Activated CD4-positive, alpha-beta T cell treated with anti-CD3 and anti-CD28 coated beads, Interleukin-2, amount 50 U/mL, for 24 hours (primary cell): ENCODE data around the gene HS3ST4.
A peak's percentile ranks its signal among the peaks of the same experiment; 100 is the strongest.

Source experiments
- DNase-seq, 2 donors: peaks; one replicate each; pipeline ENCODE4 v3.0.0-alpha.2; 2020; ENCODE audit warnings: low read depth in 1 of 2, low spot score in 1 of 2

The HS3ST4 gene

GRCh38 chr16:25823891-25824290 lies 132.1 kb downstream of the HS3ST4 start:
- DNase-seq, result no peak

GRCh38 chr16:25827709-25828108 lies 135.9 kb downstream of the HS3ST4 start:
- DNase-seq, result no peak

- no peak for DNase-seq
Observed at GRCh38 chr16:25828510-25828909, 136.8 kb downstream of the HS3ST4 start.

GRCh38 chr16:25832291-25832690 lies 140.5 kb downstream of the HS3ST4 start:
- no peak for DNase-seq

GRCh38 chr16:25834101-25834500 lies 142.3 kb downstream of the HS3ST4 start:
- DNase-seq, result no peak

GRCh38 chr16:25835126-25835525 lies 143.4 kb downstream of the HS3ST4 start:
- no peak for DNase-seq

- peak in 1 of 2 donors; percentile 32 for DNase-seq
Observed at GRCh38 chr16:25838724-25839186, 147.0 kb downstream of the HS3ST4 start.

- DNase-seq, result no peak
Observed at GRCh38 chr16:25841761-25842160, 150.0 kb downstream of the HS3ST4 start.

- no peak for DNase-seq
Observed at GRCh38 chr16:25845901-25846300, 154.1 kb downstream of the HS3ST4 start.

GRCh38 chr16:25854141-25854540 lies 162.4 kb downstream of the HS3ST4 start:
- no peak for DNase-seq

GRCh38 chr16:25855063-25855462 lies 163.3 kb downstream of the HS3ST4 start:
- DNase-seq, result no peak

- no peak for DNase-seq
Observed at GRCh38 chr16:25855818-25856217, 164.1 kb downstream of the HS3ST4 start.

- DNase-seq, result no peak
Observed at GRCh38 chr16:25859645-25860044, 167.9 kb downstream of the HS3ST4 start.

GRCh38 chr16:25867041-25867440 lies 175.3 kb downstream of the HS3ST4 start:
- no peak for DNase-seq

GRCh38 chr16:25868106-25868505 lies 176.3 kb downstream of the HS3ST4 start:
- DNase-seq, result no peak

GRCh38 chr16:25868706-25869370 lies 177.1 kb downstream of the HS3ST4 start:
- no peak for DNase-seq

- no peak for DNase-seq
Observed at GRCh38 chr16:25872369-25873070, 180.8 kb downstream of the HS3ST4 start.

GRCh38 chr16:25874196-25874595 lies 182.4 kb downstream of the HS3ST4 start:
- no peak for DNase-seq

- no peak for DNase-seq
Observed at GRCh38 chr16:25875956-25876598, 184.3 kb downstream of the HS3ST4 start.

- DNase-seq, result no peak
Observed at GRCh38 chr16:25877103-25877502, 185.3 kb downstream of the HS3ST4 start.

- no peak for DNase-seq
Observed at GRCh38 chr16:25886598-25886997, 194.8 kb downstream of the HS3ST4 start.

- no peak for DNase-seq
Observed at GRCh38 chr16:25888868-25889267, 197.1 kb downstream of the HS3ST4 start.
